H4 (cell line): Measurements from ENCODE around the gene UBB. TPM values are rescaled to one million over a fixed set of nuclear protein-coding genes. Genes with fewer than 3 reads are reported as not detected.
"Not testable (repeated sequence)": the region's sequence is repeated elsewhere in the genome, so short reads cannot be mapped to it uniquely, and the experiment has no call there.

ENCODE experiments used
- DNase-seq: peaks from one replicate; pipeline ENCODE4 v3.0.0-alpha.2; 2015; ENCODE audit warnings: low spot score
- total RNA-seq: library from RNA; depleted of rRNA; stranded (reverse); fragments of >200 nt; shearing (Covaris generic); gene quantifications from 2 replicates; pipeline ENCODE4 v1.2.3, GENCODE V29; 2014

UBB gene
- total RNA-seq, 1 experiment from 2014 or later, result 1,951 TPM

DNA sequence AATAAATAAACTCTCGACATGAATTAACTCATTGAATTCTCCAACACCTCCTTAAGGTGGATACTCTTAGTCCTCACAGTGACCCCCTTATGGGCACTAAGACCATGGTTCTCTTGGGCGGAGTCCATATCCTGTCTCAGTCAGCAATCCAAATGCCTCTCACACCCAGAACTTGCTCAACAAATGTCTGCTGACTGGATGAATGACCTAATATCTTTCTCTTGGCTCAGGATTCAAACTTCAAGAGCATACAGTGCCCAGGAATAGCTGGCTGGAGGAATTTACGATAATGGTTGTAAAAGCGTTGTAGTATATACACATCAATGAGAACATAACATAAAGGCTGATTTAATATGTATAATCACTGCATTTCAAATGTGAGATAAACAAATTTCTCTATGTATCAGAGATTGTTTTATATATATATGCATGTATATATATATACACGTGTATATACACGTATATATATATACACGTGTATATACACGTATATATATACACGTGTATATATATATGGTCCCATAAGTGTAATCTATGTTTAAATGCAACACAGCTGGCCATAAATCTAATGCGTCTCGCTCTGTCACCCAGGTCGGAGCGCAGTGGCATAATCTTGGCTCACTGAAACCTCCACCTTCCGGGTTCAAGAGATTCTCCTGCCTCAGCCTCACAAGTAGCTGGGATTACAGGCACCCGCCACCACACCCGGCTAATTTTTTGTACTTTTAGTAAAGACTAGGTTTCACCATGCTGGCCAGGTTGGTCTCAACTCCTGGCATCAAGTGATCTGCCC, 6.5 kb upstream of the UBB start:
- DNase-seq, result no peak

DNA sequence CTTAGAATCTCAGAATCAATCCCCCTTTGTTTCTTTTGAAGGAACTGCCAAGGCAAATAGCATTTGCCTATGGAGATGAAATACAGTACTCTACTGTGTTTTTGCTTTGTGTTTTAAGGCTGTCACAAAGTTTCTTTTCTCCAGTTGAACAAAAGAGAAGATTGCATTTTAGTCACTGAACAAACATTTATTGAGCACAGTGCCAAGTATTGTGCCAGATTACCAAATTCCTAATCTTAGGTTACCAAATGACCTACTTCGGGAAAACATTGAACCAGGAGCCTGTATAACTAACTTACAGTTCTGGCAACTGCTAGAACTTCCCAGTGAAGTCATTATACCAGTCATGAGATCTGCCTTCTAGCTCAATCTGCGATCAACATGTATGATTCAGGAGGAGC, 3.0 kb upstream of the UBB start:
- no peak for DNase-seq

DNA sequence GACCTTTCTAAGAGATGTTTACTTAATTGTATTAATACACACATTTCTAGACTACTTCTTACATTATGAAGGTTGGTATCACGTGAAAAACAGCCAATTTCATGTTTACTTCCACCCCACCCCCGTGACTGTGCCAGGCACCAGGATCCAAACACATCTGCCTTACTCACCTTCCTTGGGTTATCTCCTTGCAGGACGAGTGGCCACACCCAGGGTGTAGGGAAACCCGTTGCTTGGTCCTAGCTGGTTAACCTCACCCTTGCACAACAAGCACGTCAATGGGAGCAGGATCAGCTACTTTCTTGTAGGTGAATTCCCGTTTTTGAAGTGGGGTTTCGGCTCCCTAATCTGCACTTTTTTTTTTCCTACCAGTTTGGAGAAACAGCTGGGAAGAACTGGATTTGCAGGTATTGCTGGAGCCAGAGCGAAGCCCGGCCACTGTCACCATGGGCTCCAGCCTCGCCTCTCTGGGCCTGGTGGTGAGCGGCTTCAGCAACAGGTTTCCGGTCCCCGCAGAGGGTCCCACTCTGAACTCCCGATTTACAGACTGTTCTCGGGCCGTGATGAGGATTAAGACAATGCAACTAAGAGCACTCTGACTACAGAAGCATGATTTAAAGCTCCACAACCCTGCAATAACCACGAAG, 2.1 kb upstream of the UBB start:
- no peak for DNase-seq

DNA sequence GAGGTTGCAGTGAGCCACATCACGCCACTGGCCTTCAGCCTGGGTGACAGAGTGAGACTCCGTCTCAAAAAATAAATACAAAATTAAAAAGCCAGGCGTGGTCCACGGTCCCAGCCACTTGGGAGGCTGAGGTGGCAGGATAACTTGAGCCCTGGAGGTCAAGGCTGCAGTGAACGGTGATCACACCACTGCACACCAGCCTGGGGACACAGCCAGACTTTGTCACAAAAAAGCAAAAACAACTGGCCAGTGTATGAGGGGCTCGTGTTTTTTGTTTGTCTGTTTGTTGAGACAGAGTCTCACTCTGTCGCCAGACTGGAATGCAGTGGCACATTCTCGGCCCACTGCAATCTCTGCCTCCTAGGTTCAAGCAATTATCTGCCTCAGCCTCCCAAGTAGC, 1.2 kb upstream of the UBB start:
- no peak for DNase-seq

DNA sequence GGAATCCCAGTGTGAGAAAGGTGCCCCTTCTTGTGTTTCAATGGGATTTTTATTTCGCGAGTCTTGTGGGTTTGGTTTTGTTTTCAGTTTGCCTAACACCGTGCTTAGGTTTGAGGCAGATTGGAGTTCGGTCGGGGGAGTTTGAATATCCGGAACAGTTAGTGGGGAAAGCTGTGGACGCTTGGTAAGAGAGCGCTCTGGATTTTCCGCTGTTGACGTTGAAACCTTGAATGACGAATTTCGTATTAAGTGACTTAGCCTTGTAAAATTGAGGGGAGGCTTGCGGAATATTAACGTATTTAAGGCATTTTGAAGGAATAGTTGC, 567 bp downstream of the UBB start:
- DNase-seq, result no peak

DNA sequence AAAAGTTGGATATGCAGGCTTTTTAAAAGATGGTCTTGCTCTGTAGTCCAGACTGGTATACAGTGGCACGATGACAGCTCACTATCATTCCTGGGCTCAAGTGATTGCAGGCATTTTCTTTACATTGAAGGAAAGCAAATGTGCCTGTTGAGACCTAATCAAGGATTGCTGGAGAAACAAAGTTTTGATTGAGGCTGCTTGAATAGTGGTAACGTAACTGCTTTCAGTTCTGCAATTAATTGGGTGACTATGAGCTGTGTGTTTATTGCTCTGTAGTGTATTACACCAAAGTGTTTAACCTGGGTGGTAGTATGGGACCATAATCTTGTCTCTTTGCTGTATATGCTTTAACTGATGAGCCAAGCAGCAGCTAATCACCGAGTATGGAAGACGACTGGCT, 2.3 kb downstream of the UBB start:
- DNase-seq, result no peak

DNA sequence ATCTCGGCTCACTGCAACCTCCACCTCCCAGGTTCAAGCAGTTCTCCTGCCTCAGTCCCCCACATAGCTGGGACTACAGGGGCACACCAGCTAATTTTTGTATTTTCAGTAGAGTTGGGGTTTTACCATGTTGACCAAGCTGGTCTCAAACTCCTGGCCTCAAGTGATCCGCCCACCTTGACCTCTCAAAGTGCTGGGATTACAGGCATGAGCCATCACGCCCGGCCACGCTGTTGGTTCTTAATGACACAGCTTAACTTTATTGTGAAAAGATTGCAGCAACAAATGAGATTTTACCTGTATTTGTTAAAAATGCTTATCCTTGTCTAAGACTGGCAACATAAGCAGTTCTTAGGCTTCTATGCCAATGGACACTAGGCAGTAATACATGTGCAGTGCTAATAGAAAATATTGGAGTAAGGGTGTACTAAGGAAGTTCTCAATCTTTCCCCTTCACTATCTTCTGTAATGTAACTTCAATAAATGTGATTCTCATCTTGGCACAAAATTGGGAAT, 2.9 kb downstream of the UBB start:
- no peak for DNase-seq

DNA sequence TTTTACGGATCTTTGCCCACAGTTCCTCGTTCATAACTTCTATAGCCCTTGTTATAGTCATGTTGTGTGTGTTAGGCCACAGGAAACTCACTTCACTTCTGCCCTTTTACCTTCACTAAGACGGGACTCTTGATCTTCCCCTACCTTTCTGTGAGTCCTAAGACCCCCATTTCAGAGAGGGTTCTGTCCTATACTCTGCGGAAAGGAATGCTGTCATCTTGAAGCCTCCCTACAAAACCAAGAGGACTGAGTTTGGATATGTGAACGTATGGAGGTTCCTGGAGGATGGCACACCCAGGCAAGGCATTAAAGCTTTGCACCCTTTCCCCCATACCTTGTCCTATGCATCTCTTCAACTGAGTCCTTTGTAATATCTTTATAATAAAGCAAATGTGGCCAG, 3.7 kb downstream of the UBB start:
- DNase-seq, result no peak

DNA sequence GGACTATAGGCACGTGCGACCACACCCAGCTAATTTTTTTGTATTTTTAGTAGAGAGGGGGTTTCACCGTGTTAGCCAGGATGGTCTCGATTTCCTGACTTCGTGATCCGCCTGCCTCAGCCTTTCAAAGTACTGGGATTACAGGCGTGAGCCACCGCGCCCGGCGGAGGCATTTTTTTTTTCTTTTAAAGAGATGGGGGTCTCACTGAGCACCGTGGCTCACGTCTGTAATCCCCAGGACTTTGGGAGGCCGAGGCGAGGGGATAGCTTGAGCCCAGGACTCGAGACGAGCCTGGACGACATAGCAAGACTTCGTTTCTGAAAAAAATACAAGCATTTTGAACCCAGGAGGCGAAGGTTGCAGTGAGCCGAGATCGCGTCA, 5.2 kb downstream of the UBB start:
- not testable (repeated sequence) for DNase-seq

DNA sequence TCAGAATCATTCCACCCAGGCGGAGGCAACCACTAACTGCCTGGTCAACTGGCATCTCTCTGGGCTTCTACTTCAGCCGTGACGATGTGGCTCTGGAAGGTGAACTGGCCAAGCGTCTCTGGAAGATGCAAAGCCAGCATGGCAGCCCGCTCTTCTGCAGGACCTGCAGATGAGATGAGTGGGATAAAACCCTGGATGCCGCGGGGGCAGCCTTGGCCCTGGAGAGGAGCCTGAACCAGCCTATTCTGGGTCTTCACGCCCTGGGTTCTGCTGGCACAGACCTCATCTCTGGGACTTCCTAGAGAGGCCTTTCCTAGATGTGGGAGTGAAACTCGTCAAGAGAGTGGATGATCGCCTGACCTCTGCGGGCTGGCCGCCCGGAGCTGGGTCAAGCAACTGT, 10.6 kb downstream of the UBB start:
- DNase-seq, result no peak

DNA sequence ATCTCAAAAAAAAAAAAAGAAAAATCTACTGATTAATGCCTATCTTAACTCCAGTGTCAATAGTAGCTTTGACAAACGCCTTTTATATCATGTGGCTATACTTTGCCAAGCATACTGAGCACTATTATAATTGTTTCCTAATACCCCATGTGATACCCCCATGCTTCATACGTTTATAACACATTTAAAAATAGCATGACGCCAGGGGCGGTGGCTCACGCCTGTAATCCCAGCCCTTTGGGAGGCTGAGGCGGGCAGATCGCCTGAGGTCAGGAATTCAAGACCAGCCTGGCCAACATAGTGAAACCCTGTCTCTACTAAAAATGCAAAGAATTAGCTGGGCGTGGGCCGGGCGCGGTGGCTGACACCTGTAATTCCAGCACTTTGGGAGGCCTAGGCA, 11.6 kb downstream of the UBB start:
- DNase-seq, result not testable (repeated sequence)

DNA sequence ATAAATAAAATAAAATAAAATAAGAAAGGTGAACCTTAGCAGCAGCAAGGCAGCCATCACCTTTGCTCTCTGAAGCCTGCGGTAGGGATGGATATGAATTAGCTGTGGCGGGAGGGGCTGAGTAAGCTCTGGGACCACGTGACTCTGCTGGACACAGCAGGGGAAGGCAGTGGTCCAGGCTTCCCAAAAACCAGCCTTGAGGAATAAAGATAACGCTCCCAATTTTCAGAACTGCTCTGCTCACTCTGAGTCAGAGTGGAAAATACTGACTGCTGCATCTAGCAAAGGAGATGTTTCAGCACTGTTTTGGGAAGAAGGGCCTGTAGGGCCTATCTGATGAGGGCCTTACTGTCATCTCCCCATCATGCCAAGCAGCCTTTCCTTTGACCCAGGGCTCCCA, 15.0 kb downstream of the UBB start:
- DNase-seq, result not testable (repeated sequence)

DNA sequence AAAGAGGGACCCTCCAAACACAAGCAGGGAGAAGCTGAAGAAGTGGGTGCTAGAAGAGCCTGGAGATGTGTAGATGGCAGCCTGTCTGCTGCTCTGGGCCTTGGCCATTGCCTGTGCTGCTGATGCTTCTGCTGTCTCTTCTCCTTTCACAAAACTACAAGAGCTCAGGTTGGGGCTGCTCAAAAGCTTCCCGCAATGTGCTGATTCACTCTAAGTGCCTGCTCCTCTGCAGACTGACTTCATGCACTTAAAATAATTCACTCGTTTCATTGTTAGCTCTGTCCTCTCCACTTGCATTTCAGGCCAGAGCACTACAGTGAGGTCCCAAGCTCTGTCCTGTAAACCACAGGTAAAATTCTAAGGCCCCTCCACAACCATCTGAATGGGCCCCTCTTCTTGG, 15.8 kb downstream of the UBB start:
- DNase-seq, result not testable (repeated sequence)

DNA sequence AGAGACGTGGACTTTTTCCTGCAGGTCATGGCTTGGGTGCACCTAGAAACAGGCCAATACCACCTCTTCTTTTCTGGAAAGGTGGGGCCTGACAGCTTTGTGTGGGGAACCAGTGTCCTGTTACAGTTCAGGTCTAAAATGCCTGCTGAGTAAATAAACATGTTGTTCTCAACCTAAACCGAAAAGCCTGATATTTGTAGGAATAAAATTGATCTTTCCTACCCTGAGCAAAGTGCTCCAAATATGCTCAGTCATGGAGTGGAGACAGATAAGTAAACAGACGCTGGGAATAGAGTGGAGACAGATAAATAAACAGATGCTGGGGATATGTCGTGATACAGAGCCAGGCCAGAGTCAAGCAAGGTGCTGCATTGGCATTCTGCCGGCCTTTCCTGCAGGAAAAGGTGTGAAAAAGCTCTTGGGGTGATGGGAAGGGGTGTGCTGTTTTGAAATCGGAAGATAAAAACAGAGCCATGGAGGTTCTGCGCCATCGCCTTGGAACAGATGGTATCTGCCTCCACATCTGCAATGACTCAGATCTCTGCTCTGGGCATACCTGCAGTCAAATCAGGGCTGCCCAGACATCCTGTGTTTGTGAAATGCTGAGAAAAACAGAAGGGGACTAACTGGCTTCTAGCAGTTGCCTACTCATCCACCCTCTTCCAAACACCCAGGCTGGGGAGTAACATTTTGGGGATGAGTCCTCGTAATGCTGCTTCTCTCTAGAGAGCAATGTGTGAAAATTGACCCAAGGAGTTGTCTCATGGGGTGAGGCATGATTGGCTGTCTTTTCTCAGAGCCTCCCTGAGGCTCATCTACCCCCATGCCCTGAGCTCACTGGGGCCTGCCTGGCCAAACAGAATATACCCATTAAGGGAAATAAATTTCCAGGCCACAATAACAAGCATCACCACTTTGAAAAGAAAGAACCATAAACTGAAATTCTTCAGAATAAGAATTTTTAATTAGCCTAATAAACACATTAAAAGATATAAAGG, 17.7 kb downstream of the UBB start:
- peak; percentile 59 for DNase-seq

DNA sequence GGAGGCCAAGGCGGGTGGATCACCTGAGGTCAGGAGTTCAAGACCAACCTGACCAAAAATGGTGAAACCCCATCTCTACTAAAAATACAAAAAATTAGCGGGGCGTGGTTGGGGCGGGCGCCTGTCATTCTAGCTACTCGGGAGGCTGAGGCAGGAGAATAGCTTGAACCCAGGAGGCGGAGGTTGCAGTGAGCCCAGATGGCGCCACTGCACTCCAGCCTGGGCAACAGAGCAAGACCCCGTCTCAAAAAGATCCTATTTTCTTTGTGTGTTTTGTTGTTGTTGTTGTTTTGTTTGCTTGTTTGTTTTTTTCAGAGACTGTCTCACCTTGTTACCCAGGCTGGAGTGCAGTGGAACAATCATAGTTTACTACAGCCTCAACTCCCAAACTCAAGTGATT, 23.0 kb downstream of the UBB start:
- not testable (repeated sequence) for DNase-seq

DNA sequence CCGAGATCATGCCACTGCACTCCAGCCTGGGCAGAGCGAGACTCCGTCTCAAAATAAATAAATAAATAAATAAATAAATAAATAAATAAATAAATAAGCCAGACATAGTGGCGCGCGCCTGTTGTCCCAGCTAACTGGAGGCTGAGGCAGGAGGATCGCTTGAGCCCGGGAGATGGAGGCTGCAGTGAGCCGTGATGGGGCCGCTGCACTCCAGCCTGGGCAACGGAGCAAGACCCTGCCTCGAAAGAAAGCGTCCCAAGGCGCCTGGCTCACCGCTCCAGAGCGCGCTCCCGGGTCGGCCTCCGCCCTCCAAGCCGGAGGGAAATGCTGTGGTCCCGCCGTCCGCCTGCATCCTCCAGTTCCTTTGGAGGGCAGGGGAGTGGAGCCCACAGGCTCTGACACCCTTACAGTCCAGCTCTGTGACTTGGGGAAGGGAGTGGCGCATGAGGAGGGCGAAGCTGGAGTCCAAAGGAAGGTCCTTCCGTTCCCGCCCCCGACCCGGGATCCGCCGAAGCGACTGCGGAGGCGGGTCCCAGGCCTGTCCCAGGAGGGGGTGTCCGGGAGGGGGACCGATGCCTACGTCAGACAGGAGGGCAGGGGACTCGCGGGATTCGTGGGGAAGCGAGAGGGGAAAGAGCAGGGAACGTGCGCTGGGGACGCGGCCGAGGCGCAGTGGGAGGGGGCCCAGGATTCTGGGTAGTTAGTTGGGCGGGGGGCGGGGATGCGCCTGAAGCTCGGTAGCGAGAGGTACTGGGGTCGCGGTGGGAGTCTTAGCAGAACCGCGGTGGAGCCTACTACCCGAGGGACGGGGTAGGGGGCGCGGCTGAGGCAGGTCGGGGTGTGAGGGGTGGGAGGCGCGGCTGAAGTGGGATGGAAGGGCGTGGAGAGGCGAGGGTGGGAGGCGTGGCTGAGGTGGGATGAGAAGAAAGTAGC, 26.1 kb downstream of the UBB start:
- DNase-seq, result no peak

DNA sequence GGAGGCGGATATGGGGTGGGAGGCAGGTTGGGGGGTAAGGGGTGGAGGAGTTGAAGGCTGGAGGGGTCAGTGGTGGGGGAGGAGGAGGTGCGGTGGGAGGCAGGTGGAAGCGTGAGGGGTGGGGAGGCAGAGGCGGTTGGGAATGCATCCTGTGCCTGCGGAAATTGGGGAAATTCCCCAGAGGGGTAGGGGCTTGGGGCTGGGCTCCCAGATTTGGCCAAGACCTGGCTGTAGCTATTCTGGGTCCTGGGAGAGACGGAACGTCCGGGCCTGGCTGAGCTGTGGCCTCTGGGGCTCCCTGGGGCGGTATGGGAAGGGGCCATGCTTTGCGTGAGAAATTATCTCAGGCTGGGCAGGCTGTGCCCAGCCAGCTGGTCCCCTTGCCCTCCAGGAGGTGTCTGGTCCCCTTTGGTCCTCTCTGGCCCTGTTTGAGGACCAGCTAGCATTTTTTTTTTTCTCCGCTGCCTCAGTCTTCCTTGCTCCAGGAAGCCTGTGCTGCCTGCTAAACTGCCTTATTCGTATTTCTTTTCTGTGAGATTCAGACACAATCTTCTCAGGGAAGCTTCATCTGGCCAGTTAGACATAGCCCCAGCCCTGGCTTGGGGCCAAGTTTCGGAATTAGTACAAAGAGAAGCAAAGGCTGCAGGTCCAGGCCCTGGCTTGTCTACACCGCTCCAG, 27.2 kb downstream of the UBB start:
- no peak for DNase-seq

DNA sequence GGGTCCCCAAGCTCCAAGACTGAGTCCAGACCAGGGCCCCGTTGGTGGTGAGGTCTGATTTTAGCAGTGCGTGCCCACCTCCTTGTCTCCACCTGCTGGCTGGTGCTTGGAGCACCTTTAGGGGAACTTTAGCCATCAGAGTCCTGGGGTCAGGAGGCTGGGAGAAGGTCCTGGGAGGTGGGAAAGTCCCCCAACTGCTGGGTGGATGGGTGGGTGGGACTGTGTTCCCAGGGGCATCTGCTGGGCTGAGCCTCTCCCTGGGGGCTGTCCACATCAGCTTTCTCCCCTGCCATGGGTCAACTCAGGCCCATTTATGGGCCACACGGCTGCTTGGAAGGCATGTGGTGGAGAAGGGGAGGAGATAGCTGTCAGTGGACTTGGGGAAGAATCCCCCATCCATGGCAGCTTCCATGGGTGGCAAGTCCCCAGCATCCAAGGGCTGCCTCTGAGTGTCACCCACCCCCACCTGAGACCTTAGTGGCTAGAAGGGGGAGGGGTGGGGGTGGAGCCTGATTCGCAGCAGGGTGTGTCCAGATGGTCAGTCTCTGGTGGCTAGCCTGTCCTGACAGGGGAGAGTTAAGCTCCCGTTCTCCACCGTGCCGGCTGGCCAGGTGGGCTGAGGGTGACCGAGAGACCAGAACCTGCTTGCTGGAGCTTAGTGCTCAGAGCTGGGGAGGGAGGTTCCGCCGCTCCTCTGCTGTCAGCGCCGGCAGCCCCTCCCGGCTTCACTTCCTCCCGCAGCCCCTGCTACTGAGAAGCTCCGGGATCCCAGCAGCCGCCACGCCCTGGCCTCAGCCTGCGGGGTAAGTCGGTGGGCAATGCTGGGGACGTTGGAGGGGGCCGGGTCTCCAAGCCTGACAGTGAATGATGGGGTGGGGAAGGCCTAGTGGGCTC, 34.4 kb downstream of the UBB start, which contains the start of gene TRPV2:
Gene TRPV2 (plus strand): TSS at position 541 of the 894 bp plus-strand sequence. CDS start 2,098 bp downstream, outside the sequence.
- peak; percentile 10 for DNase-seq

DNA sequence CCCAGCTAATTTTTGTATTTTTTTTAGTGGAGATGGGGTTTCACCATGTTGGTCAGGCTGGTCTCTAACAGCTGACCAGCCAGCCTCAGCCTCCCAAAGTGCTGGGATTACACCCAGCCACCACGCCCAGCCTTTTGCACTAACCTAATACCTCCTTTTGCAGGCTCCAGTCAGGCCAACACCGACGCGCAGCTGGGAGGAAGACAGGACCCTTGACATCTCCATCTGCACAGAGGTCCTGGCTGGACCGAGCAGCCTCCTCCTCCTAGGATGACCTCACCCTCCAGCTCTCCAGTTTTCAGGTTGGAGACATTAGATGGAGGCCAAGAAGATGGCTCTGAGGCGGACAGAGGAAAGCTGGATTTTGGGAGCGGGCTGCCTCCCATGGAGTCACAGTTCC, 36.5 kb downstream of the UBB start:
- no peak for DNase-seq
